Stimulated activated CD8-positive, alpha-beta memory T cell treated with anti-CD3 and anti-CD28 coated beads, Interleukin-2, amount 100 ng/mL, for 1 hour (primary cell): ENCODE results near the gene PRKAR2B.

Source experiments
- DNase-seq, 2 donors: peaks; one replicate each; pipeline ENCODE4 v3.0.0-alpha.2; 2020; ENCODE audit warnings: low read depth in 2 of 2

PRKAR2B gene

GRCh38 chr7:107044347-107045194, at the start of gene PRKAR2B:
Gene PRKAR2B (plus strand): TSS chr7:107044705. CDS start chr7:107044908, 203 bp downstream.
- DNase-seq, result peak; percentile 51 to 53

GRCh38 chr7:106994833-106995232, 49.7 kb upstream of the PRKAR2B start:
- no peak for DNase-seq

- no peak for DNase-seq
These were observed 46.8 kb upstream of the PRKAR2B start for GRCh38 chr7:106997487-106998271.

GRCh38 chr7:106999023-106999422, 45.5 kb upstream of the PRKAR2B start:
- DNase-seq, result no peak

GRCh38 chr7:107001490-107001889, 43.0 kb upstream of the PRKAR2B start:
- no peak for DNase-seq

- DNase-seq, result no peak
These were observed 42.4 kb upstream of the PRKAR2B start for GRCh38 chr7:107002126-107002525.

GRCh38 chr7:107002529-107002998, 41.9 kb upstream of the PRKAR2B start:
- DNase-seq, result no peak

- no peak for DNase-seq
These were observed 37.3 kb upstream of the PRKAR2B start for GRCh38 chr7:107007007-107007891.

GRCh38 chr7:107007892-107008287, 36.6 kb upstream of the PRKAR2B start:
- DNase-seq, result no peak

- DNase-seq, result no peak
These were observed 34.7 kb upstream of the PRKAR2B start for GRCh38 chr7:107009846-107010203.

- DNase-seq, result no peak
These were observed 31.8 kb upstream of the PRKAR2B start for GRCh38 chr7:107012691-107013090.

- DNase-seq, result no peak
These were observed 30.0 kb upstream of the PRKAR2B start for GRCh38 chr7:107014387-107015023.

- DNase-seq, result no peak
These were observed 28.2 kb upstream of the PRKAR2B start for GRCh38 chr7:107016312-107016711.

GRCh38 chr7:107017965-107018719, 26.4 kb upstream of the PRKAR2B start:
- no peak for DNase-seq

GRCh38 chr7:107020400-107020799, 24.1 kb upstream of the PRKAR2B start:
- DNase-seq, result no peak

GRCh38 chr7:107021600-107021999, 22.9 kb upstream of the PRKAR2B start:
- no peak for DNase-seq

GRCh38 chr7:107023522-107024151, 20.9 kb upstream of the PRKAR2B start:
- no peak for DNase-seq

- DNase-seq, result no peak
These were observed 19.6 kb upstream of the PRKAR2B start for GRCh38 chr7:107024906-107025305.

- DNase-seq, result no peak
These were observed 18.9 kb upstream of the PRKAR2B start for GRCh38 chr7:107025449-107026103.

GRCh38 chr7:107026166-107026565, 18.3 kb upstream of the PRKAR2B start:
- no peak for DNase-seq
